ENCODE data around the gene UBE2U.

UBE2U gene

DNA sequence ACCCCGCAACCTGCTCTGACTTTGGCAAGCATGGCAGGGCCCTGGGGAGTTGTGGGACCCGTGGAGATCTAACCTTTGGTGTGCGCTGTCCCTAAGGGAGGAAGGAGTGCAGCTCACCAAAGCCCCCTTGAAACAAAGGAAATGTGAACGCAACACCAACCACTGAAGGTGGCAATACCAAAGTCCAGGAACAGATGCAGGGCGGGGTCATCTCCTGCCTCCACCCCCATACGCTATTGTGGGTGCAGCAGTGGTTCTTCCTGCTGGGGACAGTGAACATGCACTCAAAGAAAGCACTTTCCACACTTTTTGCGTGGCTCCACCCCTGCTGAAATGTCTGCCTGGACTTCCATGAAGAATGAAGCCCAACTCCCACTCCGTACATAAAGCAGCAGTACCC lies 93.0 kb downstream of the UBE2U start:
- H3K4me1 ChIP-seq (ENCODE audit: insufficient read depth, low read length): no peaks in the 10 kb centered on the region
- H3K27me3 ChIP-seq (ENCODE audit: control insufficient read depth in 1 of 2, insufficient read depth in 2 of 2, low read length in 2 of 2): no peaks in the 10 kb centered on the region
- H3K27ac ChIP-seq (ENCODE audit: low read depth, low read length): no peak overlapping the region
- H3K9me3 ChIP-seq (ENCODE audit: low read length): no peaks in the 10 kb centered on the region
- no peak overlapping the region for H3K9ac ChIP-seq (ENCODE audit: low read length)
- H3K36me3 ChIP-seq (ENCODE audit: insufficient read depth, low read length): no peaks in the 10 kb centered on the region
- no peak overlapping the region for H3K4me3 ChIP-seq (ENCODE audit: low read depth in 1 of 2, low read length in 2 of 2)

DNA sequence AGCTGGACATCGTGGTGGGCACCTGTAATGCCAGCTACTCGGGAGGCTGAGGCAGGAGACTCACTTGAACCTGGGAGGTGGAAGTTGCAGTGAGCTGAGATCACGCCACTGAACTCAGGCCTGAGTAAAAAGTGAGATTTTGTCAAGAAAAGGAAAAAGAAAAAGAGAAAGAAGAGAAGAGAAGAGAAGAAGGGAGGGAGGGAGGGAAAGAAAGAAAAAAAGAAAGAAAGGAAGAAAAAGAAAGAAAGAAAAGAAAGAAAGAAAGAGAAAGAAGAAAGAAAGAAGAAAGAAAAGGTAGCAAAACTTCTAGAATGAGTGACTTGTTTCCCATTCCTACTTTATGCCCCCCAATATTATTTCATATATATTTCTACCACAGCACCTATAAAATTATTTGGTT lies 98.8 kb downstream of the UBE2U start:
- H3K36me3 ChIP-seq (ENCODE audit: insufficient read depth, low read length): no peaks in the 10 kb centered on the region
- H3K4me1 ChIP-seq (ENCODE audit: insufficient read depth, low read length): no peaks in the 10 kb centered on the region
- no peaks in the 10 kb centered on the region for H3K27me3 ChIP-seq (ENCODE audit: control insufficient read depth in 1 of 2, insufficient read depth in 2 of 2, low read length in 2 of 2)
- no peak overlapping the region for H3K4me3 ChIP-seq (ENCODE audit: low read depth in 1 of 2, low read length in 2 of 2)
- no peaks in the 10 kb centered on the region for H3K9me3 ChIP-seq (ENCODE audit: low read length)
- H3K9ac ChIP-seq (ENCODE audit: low read length): no peak overlapping the region
- H3K27ac ChIP-seq (ENCODE audit: low read depth, low read length): no peak overlapping the region

DNA sequence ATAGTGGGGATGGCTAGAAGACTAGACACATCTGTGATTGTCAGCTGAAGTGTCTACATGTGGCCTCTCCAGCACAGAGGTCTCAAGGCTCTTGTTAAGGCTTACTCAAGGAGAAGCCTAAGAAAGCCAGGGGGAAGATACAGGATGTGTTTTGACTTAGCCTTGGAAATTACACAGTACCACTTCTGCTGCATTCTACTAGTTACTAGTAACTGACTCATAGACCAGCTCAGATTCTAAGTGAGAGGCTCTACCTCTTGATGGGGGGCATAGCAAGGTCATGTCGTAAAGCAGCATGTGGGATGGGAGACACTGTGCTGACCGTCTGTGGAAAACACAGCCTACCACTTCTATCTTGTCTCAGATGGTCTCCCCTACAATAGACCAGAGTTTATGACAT lies 99.5 kb downstream of the UBE2U start:
- Histone ChIP-seq H3K9me3 (ENCODE audit: low read length) (no peaks in the 10 kb centered on the region), H3K9ac (ENCODE audit: low read length) (no peak overlapping the region), H3K36me3 (ENCODE audit: insufficient read depth, low read length) (no peaks in the 10 kb centered on the region), H3K27ac (ENCODE audit: low read depth, low read length) (no peak overlapping the region), H3K4me3 (ENCODE audit: low read depth in 1 of 2, low read length in 2 of 2) (no peak overlapping the region), H3K27me3 (ENCODE audit: control insufficient read depth in 1 of 2, insufficient read depth in 2 of 2, low read length in 2 of 2) (no peaks in the 10 kb centered on the region), H3K4me1 (ENCODE audit: insufficient read depth, low read length) (no peaks in the 10 kb centered on the region)

DNA sequence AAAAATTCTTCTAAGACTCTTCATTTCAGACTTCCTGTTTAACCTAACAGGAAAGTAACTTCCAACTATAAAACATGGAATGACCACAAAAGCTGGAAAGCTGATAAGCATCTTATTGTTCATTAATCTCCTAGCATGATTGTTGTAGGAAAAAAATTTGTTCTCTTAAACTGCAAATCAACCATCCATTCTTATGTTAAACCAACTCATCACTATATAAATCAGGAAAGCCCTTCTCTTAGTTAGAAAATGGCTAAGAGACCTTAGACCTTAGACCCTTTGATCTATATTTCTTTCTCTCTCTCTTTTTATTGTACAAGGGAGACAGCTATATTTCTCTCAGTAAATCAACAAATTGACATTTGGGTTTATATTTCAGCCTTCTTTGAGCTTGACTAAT lies 101.4 kb downstream of the UBE2U start:
- Histone ChIP-seq H3K9ac (ENCODE audit: low read length) (no peak overlapping the region), H3K4me1 (ENCODE audit: insufficient read depth, low read length) (no peaks in the 10 kb centered on the region), H3K27me3 (ENCODE audit: control insufficient read depth in 1 of 2, insufficient read depth in 2 of 2, low read length in 2 of 2) (no peaks in the 10 kb centered on the region), H3K36me3 (ENCODE audit: insufficient read depth, low read length) (no peaks in the 10 kb centered on the region), H3K4me3 (ENCODE audit: low read depth in 1 of 2, low read length in 2 of 2) (no peak overlapping the region), H3K27ac (ENCODE audit: low read depth, low read length) (no peak overlapping the region), H3K9me3 (ENCODE audit: low read length) (no peaks in the 10 kb centered on the region)

DNA sequence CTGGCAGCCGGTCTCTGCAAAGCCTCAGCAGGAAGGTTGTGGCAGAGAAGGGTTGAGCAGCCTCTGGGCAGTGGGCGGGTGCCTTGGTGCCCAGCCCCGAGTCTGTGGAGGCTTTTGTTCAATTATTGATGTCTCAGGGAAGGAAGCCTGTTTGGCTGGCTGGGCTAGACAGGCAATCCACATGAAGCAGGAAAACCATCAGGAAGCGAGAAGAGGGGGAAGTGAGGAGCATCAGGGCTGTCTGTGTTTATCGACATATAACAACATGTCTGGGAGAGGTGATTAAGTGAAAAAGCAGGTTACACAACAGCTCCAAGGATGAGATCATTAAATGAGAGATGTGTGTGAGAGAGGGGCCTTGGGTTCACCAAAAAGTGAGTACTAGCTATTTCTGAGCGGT lies 105.4 kb downstream of the UBE2U start:
- Histone ChIP-seq H3K4me3 (ENCODE audit: low read depth in 1 of 2, low read length in 2 of 2) (no peak overlapping the region), H3K36me3 (ENCODE audit: insufficient read depth, low read length) (no peaks in the 10 kb centered on the region), H3K27me3 (ENCODE audit: control insufficient read depth in 1 of 2, insufficient read depth in 2 of 2, low read length in 2 of 2) (no peaks in the 10 kb centered on the region), H3K9ac (ENCODE audit: low read length) (no peak overlapping the region), H3K27ac (ENCODE audit: low read depth, low read length) (no peak overlapping the region), H3K4me1 (ENCODE audit: insufficient read depth, low read length) (no peaks in the 10 kb centered on the region), H3K9me3 (ENCODE audit: low read length) (no peaks in the 10 kb centered on the region)

DNA sequence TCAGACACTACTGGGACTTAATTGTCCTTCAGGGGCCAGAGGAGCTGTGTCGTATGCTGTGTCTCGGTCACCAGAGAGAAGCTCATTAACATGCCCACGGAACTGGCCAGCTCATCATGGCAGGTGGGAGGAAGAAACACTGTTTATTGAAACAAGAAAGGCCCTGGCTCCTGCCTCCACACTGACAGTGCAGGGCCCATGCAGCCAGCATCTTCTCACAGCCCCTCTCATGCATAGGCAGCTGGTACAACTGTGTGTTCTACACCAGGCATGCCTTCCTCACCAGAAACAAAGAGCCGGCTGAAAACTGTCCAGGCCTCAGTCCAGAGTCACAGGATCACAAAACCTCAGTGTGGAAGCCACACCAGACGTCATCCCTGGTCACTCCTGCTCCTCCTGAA lies 106.0 kb downstream of the UBE2U start:
- Histone ChIP-seq H3K4me1 (ENCODE audit: insufficient read depth, low read length) (no peaks in the 10 kb centered on the region), H3K36me3 (ENCODE audit: insufficient read depth, low read length) (no peaks in the 10 kb centered on the region), H3K9ac (ENCODE audit: low read length) (no peak overlapping the region), H3K27me3 (ENCODE audit: control insufficient read depth in 1 of 2, insufficient read depth in 2 of 2, low read length in 2 of 2) (no peaks in the 10 kb centered on the region), H3K27ac (ENCODE audit: low read depth, low read length) (no peak overlapping the region), H3K9me3 (ENCODE audit: low read length) (no peaks in the 10 kb centered on the region), H3K4me3 (ENCODE audit: low read depth in 1 of 2, low read length in 2 of 2) (no peak overlapping the region)

DNA sequence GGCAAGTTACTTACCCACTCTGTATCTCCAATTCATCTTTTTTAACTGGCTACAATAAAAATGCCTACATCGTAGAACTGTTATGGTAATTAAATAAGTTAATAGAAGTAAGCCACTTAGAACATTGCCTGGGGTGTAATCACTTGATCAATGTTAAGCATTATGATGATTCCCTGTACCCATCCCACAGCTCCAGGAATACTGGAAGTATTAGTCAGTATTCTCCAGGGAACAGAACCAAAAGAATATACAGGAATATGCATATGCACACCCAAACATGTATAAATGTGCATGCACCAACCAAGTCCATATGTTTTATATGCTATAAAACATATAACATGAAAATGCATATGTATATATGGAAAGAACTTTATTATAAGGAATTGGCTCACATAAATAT lies 107.3 kb downstream of the UBE2U start:
- H3K27me3 ChIP-seq (ENCODE audit: control insufficient read depth in 1 of 2, insufficient read depth in 2 of 2, low read length in 2 of 2): no peaks in the 10 kb centered on the region
- H3K27ac ChIP-seq (ENCODE audit: low read depth, low read length): no peak overlapping the region
- H3K9ac ChIP-seq (ENCODE audit: low read length): no peak overlapping the region

DNA sequence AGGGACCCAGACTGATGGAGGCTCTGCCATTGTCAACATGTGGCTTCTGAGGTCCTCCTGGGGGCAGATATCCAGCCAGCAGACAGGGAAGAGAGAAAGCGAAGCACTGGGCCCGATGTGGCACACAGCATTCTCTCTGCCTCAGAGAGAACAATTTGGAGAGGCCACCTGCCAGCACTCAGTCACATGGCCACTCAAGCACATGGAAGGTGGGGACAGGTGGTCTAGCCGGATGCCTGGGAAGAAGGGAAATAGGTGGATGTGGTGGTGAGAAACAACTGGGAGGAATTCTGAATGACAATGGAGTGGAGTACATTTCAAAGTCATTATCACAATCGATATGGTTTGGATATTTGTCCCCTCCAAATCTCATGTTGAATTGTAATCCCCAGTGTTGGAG lies 109.0 kb downstream of the UBE2U start:
- H3K27ac ChIP-seq (ENCODE audit: low read depth, low read length): no peak overlapping the region
- H3K9me3 ChIP-seq (ENCODE audit: low read length): no peaks in the 10 kb centered on the region
- H3K4me1 ChIP-seq (ENCODE audit: insufficient read depth, low read length): no peaks in the 10 kb centered on the region
- H3K27me3 ChIP-seq (ENCODE audit: control insufficient read depth in 1 of 2, insufficient read depth in 2 of 2, low read length in 2 of 2): no peaks in the 10 kb centered on the region
- H3K36me3 ChIP-seq (ENCODE audit: insufficient read depth, low read length): no peaks in the 10 kb centered on the region
- no peak overlapping the region for H3K9ac ChIP-seq (ENCODE audit: low read length)
- H3K4me3 ChIP-seq (ENCODE audit: low read depth in 1 of 2, low read length in 2 of 2): no peak overlapping the region

More for the DNA sequence above, 107.3 kb downstream of the UBE2U start:
- H3K4me3 ChIP-seq (ENCODE audit: low read depth in 1 of 2, low read length in 2 of 2): no peak overlapping the region
- H3K36me3 ChIP-seq (ENCODE audit: insufficient read depth, low read length): no peaks in the 10 kb centered on the region
- H3K4me1 ChIP-seq (ENCODE audit: insufficient read depth, low read length): no peaks in the 10 kb centered on the region
- H3K9me3 ChIP-seq (ENCODE audit: low read length): no peaks in the 10 kb centered on the region

DNA sequence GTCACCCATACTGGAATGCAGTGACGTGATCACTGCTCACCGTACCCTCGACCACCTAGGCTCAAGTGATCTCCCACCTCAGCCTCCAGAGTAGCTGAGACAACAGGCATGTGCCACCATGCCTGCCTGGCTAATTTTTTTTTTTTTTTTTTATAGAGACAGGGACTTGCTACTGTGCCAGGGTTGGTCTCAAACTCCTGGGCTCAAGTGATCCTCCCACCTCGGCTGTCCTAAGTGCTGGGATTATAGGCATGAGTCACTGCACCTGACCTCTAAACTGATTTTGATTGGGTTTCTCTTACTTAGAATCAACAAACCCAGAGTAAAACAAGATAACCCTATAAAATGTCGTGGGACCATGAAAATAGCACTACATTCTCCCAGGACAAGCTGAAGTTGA lies 112.0 kb downstream of the UBE2U start:
- Histone ChIP-seq H3K27me3 (ENCODE audit: control insufficient read depth in 1 of 2, insufficient read depth in 2 of 2, low read length in 2 of 2) (no peaks in the 10 kb centered on the region), H3K27ac (ENCODE audit: low read depth, low read length) (no peak overlapping the region), H3K9ac (ENCODE audit: low read length) (no peak overlapping the region), H3K4me3 (ENCODE audit: low read depth in 1 of 2, low read length in 2 of 2) (no peak overlapping the region), H3K9me3 (ENCODE audit: low read length) (no peaks in the 10 kb centered on the region), H3K36me3 (ENCODE audit: insufficient read depth, low read length) (no peaks in the 10 kb centered on the region), H3K4me1 (ENCODE audit: insufficient read depth, low read length) (no peaks in the 10 kb centered on the region)
